Measurements from ENCODE around the gene URGCP. TPM values are rescaled to one million over a fixed set of nuclear protein-coding genes. Genes with fewer than 3 reads are reported as not detected.
"Not testable (repeated sequence)": the region's sequence is repeated elsewhere in the genome, so short reads cannot be mapped to it uniquely, and the experiment has no call there.

Gene URGCP
- total and polyA plus RNA-seq, 3 experiments from 2014 or later = 33.1 to 37.8 (median 34.7) TPM

DNA sequence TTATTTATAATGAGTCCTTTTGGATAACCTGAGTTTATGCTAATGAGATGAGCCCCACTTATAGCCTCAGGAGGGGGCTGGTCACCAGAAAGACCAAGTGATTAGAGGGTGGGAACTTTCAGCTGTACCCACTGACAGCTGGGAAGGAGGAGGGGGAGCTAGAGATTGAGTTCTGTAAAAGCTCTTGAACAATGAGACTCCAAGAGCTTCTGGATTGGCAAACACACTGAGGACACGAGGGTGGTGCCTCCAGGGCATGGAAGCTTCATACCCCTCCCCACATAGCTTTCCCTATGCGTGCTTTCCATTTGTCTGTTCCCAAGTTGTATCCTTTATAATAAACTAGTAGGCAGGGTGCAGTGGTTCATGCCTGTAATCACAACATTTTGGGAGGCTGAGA, 57.3 kb downstream of the URGCP start:
- H3K27me3 Mint-ChIP-seq = peaks cover 6 to 9% of the 10 kb centered on the region in 2 donors
- no peak overlapping the region for H3K4me3 Mint-ChIP-seq

DNA sequence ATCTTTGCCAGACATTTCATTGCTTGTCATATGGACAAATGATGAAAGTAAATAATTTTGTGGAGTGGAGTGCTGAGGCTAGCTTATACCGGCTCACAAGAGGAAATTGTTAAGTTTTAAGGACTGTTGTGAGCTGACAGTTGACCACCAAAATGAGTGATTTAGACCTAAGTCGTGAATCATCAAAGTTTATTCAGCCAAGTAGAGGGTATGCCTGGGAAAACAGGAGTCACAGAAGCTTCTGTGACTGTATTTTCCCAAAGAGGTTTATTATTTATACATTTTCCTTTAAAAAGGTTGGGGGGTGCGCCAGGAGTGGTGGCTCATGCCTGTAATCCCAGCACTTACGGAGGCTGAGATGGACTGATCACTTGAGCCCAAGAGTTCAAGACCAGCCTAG, 58.9 kb downstream of the URGCP start:
- no peaks in the 10 kb centered on the region for H3K9me3 ChIP-seq (ENCODE audit: low read length)
- Mint-ChIP-seq H3K36me3 (no peaks in the 10 kb centered on the region), H3K4me1 (no peaks in the 10 kb centered on the region), H3K27ac (no peak overlapping the region), H3K9me3 (no peaks in the 10 kb centered on the region), H3K27me3 (peaks cover 6 to 10% of the 10 kb centered on the region in 2 donors), H3K4me3 (no peak overlapping the region)
- H3K27ac ChIP-seq (ENCODE audit: low read depth, low read length) = no peak overlapping the region
- no peaks in the 10 kb centered on the region for H3K36me3 ChIP-seq (ENCODE audit: insufficient read depth, low read length)
- no peak overlapping the region for H3K4me3 ChIP-seq (ENCODE audit: low read length)
- ChIA-PET CTCF (interaction anchor here (1.0 to 4.1 kb wide), 2 partner anchors 9 to 265 kb away, joined by 3 to 25 read pairs; partner anchors contain the start of gene STK17A), POLR2A (no interaction called here)
- H3K27me3 ChIP-seq (ENCODE audit: insufficient read depth, low read length, poor library complexity, severe bottlenecking) = no peaks in the 10 kb centered on the region
- no peaks in the 10 kb centered on the region for H3K4me1 ChIP-seq (ENCODE audit: insufficient read depth, low read length)
- DNase-seq = no peak

More for the DNA sequence above, 57.3 kb downstream of the URGCP start:
- H3K4me1 Mint-ChIP-seq = no peaks in the 10 kb centered on the region
- H3K36me3 Mint-ChIP-seq = no peaks in the 10 kb centered on the region
- Histone ChIP-seq H3K36me3 (ENCODE audit: insufficient read depth, low read length) (no peaks in the 10 kb centered on the region), H3K4me1 (ENCODE audit: insufficient read depth, low read length) (no peaks in the 10 kb centered on the region), H3K9me3 (ENCODE audit: low read length) (no peaks in the 10 kb centered on the region), H3K4me3 (ENCODE audit: low read length) (no peak overlapping the region), H3K27me3 (ENCODE audit: insufficient read depth, low read length, poor library complexity, severe bottlenecking) (no peaks in the 10 kb centered on the region), H3K27ac (ENCODE audit: low read depth, low read length) (no peak overlapping the region)
- DNase-seq = no peak
- CTCF ChIA-PET = interaction anchor here (4.1 kb wide), 1 partner anchor 10 kb away, joined by 25 read pairs; no protein-coding TSS in a partner anchor
- POLR2A ChIA-PET = no interaction called here
- H3K27ac Mint-ChIP-seq = no peak overlapping the region
- H3K9me3 Mint-ChIP-seq = no peaks in the 10 kb centered on the region

DNA sequence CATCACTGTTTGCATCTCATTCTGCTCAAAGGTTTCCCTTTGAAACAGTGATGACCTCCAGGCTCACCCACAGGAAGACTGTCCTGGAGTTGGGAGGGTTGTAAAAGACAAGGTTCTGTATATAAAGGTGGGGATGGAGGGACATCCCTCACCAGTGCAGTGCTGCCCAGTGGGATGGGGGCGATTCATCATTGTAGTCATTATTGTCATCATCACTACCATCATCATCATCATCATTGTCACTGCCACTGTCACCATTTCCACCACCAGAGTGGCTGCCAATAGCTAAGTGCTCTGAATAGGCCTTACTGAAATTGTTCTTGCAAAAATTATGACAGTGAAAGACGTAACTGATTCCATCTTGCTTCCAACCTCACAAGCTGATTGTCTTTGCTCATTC, 61.7 kb downstream of the URGCP start:
- CTCF ChIA-PET = interaction anchor here (1.2 kb wide), 1 partner anchor 262 kb away, joined by 4 read pairs; the partner anchor contains the start of gene STK17A
- Mint-ChIP-seq H3K27ac (peak overlapping the region in 1 of 8 donors; percentile 3), H3K27me3 (peaks cover 6 to 9% of the 10 kb centered on the region in 2 donors), H3K4me3 (no peak overlapping the region), H3K9me3 (no peaks in the 10 kb centered on the region), H3K36me3 (no peaks in the 10 kb centered on the region), H3K4me1 (no peaks in the 10 kb centered on the region)
- no peaks in the 10 kb centered on the region for H3K36me3 ChIP-seq (ENCODE audit: insufficient read depth, low read length)
- H3K27ac ChIP-seq (ENCODE audit: low read depth, low read length) = no peak overlapping the region
- H3K27me3 ChIP-seq (ENCODE audit: insufficient read depth, low read length, poor library complexity, severe bottlenecking) = no peaks in the 10 kb centered on the region
- H3K4me1 ChIP-seq (ENCODE audit: insufficient read depth, low read length) = no peaks in the 10 kb centered on the region
- no peaks in the 10 kb centered on the region for H3K9me3 ChIP-seq (ENCODE audit: low read length)
- POLR2A ChIA-PET = no interaction called here
- no peak overlapping the region for H3K4me3 ChIP-seq (ENCODE audit: low read length)
- DNase-seq = no peak

DNA sequence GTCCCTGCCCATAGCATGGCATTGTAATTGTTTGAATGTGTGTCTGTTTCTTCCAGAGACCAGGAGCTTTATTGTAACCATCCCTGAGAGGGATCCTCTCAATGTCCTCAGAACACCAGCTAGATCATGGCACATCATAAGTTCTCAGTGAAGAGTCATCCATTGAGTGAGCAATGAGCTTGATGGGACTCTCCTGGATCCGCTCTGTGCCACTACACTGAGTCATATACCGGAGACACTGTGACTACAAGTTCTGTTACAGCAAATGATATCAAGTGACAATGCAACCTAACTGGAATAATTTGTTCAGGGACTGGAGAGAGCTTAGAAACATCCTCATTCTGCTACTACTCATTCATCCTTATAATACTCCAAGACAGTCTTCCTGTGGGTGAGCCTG, 62.1 kb downstream of the URGCP start:
- Mint-ChIP-seq H3K36me3 (no peaks in the 10 kb centered on the region), H3K9me3 (no peaks in the 10 kb centered on the region), H3K27me3 (peaks cover 6 to 9% of the 10 kb centered on the region in 2 donors), H3K27ac (peak overlapping the region in 1 of 8 donors; percentile 61), H3K4me1 (no peaks in the 10 kb centered on the region), H3K4me3 (no peak overlapping the region)
- H3K27me3 ChIP-seq (ENCODE audit: insufficient read depth, low read length, poor library complexity, severe bottlenecking) = no peaks in the 10 kb centered on the region
- H3K27ac ChIP-seq (ENCODE audit: low read depth, low read length) = no peak overlapping the region
- no peak for DNase-seq
- H3K4me3 ChIP-seq (ENCODE audit: low read length) = no peak overlapping the region
- no peaks in the 10 kb centered on the region for H3K9me3 ChIP-seq (ENCODE audit: low read length)
- ChIA-PET CTCF (interaction anchor here (1.2 kb wide), 1 partner anchor 262 kb away, joined by 4 read pairs; the partner anchor contains the start of gene STK17A), POLR2A (no interaction called here)
- no peaks in the 10 kb centered on the region for H3K36me3 ChIP-seq (ENCODE audit: insufficient read depth, low read length)
- H3K4me1 ChIP-seq (ENCODE audit: insufficient read depth, low read length) = no peaks in the 10 kb centered on the region

DNA sequence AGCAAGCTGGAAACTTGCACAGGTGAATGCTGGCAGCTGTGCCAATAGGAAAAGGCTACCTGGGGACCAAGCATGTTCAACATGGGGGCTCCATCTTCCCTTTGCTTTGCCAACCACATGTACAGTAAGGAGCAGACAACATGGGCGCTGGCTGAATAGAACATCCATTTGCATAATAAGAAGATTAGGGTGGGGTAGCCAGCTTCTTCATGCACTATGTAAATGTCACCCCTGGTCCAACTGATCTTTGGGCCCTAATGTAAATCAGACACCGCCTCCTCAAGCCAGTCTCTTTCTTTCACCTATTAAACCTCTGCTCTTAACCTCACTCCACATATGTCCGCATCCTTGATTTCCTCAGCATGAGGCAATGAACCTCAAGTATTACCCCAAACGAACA, 63.1 kb downstream of the URGCP start:
- no peak overlapping the region for H3K27ac Mint-ChIP-seq
- Histone ChIP-seq H3K27ac (ENCODE audit: low read depth, low read length) (no peak overlapping the region), H3K4me3 (ENCODE audit: low read length) (no peak overlapping the region), H3K9me3 (ENCODE audit: low read length) (no peaks in the 10 kb centered on the region), H3K4me1 (ENCODE audit: insufficient read depth, low read length) (peaks cover 4% of the 10 kb centered on the region), H3K27me3 (ENCODE audit: insufficient read depth, low read length, poor library complexity, severe bottlenecking) (no peaks in the 10 kb centered on the region), H3K36me3 (ENCODE audit: insufficient read depth, low read length) (no peaks in the 10 kb centered on the region)
- no peaks in the 10 kb centered on the region for H3K9me3 Mint-ChIP-seq
- POLR2A ChIA-PET = no interaction called here
- CTCF ChIA-PET = interaction anchor here (2.1 kb wide), 1 partner anchor 261 kb away, joined by 6 read pairs; the partner anchor contains the start of gene STK17A
- H3K27me3 Mint-ChIP-seq = peaks cover 6 to 9% of the 10 kb centered on the region in 2 donors
- H3K4me3 Mint-ChIP-seq = no peak overlapping the region
- DNase-seq = no peak
- no peaks in the 10 kb centered on the region for H3K36me3 Mint-ChIP-seq
- peaks cover 4 to 9% (median 7%) of the 10 kb centered on the region in 3 donors for H3K4me1 Mint-ChIP-seq

DNA sequence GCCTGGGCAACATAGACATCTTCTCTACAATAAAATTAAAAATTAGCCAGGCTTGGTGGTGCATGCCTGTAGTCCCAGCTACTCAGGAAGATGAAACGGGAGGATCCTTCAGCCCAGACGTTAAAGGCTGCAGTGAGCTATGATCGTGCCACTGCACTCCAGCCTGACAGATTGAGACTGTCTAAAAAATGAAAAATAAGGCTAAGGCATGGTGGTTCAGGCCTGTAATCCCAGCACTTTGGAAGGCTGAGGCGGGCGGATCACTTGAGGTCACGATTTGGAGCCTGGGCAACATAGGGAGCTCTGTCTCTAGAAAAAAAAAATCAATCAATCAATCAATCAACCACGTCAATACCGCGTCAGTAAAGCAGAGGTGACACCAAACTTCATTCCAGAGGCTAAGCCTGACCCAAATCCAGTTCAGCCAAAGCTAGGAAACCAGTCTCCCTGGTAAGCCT, 68.2 kb downstream of the URGCP start:
- H3K27ac Mint-ChIP-seq = peak overlapping the region in 6 of 8 donors; percentile 41 to 85 (median 58)
- no peaks in the 10 kb centered on the region for H3K9me3 Mint-ChIP-seq
- CTCF ChIA-PET = interaction anchor here (0.7 to 4.8 kb wide), 24 partner anchors 9 to 1898 kb away, joined by 3 to 62 read pairs (median 6); partner anchors contain the start of genes COA1, MRPL32, PSMA2 and STK17A
- H3K4me1 Mint-ChIP-seq = peaks cover 19 to 32% (median 23%) of the 10 kb centered on the region in 3 donors
- POLR2A ChIA-PET = interaction anchor here (2.0 kb wide), 1 partner anchor 256 kb away, joined by 4 read pairs; the partner anchor contains the start of gene STK17A
- H3K4me3 Mint-ChIP-seq = peak overlapping the region in 2 of 7 donors; percentile 80 to 90
- H3K36me3 Mint-ChIP-seq = no peaks in the 10 kb centered on the region
- Histone ChIP-seq H3K36me3 (ENCODE audit: insufficient read depth, low read length) (no peaks in the 10 kb centered on the region), H3K4me1 (ENCODE audit: insufficient read depth, low read length) (peaks cover 16% of the 10 kb centered on the region), H3K27ac (ENCODE audit: low read depth, low read length) (no peak overlapping the region), H3K4me3 (ENCODE audit: low read length) (peak overlapping the region; percentile 40), H3K9me3 (ENCODE audit: low read length) (no peaks in the 10 kb centered on the region), H3K27me3 (ENCODE audit: insufficient read depth, low read length, poor library complexity, severe bottlenecking) (no peaks in the 10 kb centered on the region)
- H3K27me3 Mint-ChIP-seq = peaks cover 0 to 3% of the 10 kb centered on the region in 2 donors
- DNase-seq = no peak

DNA sequence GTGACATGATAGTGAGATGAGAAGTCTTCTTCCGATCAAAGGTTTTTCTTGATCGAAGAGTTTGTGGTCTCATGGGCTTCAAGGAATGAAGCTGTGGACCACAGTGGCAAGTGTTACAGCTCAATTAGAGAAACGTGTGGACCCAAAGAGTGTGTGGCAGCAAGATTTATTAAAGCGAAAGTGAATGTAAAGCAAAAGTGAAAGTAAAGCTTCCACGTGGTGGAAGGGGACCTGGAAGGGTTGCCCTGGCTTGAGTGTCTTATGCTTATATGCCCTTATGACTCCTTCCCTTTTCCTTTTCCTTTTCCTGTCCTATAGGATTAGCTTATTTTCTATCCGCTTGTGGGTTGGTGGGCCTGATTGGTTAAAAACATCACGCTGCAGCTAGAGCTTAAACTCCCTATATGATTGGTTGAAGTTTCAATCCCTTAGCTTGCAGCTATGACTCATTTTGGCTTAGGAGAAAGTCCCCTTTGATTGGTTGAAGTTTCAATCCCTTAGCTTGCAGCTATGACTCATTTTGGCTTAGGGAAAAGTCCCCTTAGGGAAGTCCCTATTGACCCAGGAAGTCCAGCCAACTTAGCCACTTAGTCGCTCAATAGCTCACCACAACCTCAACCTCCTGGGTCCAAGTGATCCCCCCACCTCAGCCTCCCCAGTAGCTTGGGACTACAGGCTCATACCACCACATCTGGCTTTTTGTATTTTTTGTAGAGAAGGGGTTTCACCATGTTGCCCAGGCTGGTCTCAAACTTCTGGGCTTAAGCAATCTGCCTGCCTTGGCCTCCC, 71.7 kb downstream of the URGCP start:
- H3K4me1 ChIP-seq (ENCODE audit: insufficient read depth, low read length) = peaks cover 16% of the 10 kb centered on the region
- H3K27me3 ChIP-seq (ENCODE audit: insufficient read depth, low read length, poor library complexity, severe bottlenecking) = no peaks in the 10 kb centered on the region
- peak overlapping the region; percentile 51 for H3K4me3 ChIP-seq (ENCODE audit: low read length)
- POLR2A ChIA-PET = interaction anchor here (2.5 kb wide), 1 partner anchor 252 kb away, joined by 8 read pairs; the partner anchor contains the start of gene STK17A
- no peaks in the 10 kb centered on the region for H3K36me3 ChIP-seq (ENCODE audit: insufficient read depth, low read length)
- peak overlapping the region; percentile 93 to 99 (median 98) for H3K27ac Mint-ChIP-seq
- H3K9me3 Mint-ChIP-seq = peaks cover 0 to 4% (median 0%) of the 10 kb centered on the region in 5 donors
- H3K9me3 ChIP-seq (ENCODE audit: low read length) = no peaks in the 10 kb centered on the region
- H3K4me3 Mint-ChIP-seq = peak overlapping the region; percentile 86 to 94 (median 90)
- H3K4me1 Mint-ChIP-seq = peaks cover 19 to 32% (median 23%) of the 10 kb centered on the region in 3 donors
- DNase-seq = peak; percentile 7 to 62 (median 42)
- H3K27ac ChIP-seq (ENCODE audit: low read depth, low read length) = peak overlapping the region; percentile 29
- CTCF ChIA-PET = interaction anchor here (0.7 to 3.5 kb wide), 5 partner anchors 21 to 1894 kb away, joined by 3 to 30 read pairs (median 4); partner anchors contain the start of genes COA1 and STK17A
- H3K36me3 Mint-ChIP-seq = no peaks in the 10 kb centered on the region
- peaks cover 0 to 3% of the 10 kb centered on the region in 2 donors for H3K27me3 Mint-ChIP-seq

DNA sequence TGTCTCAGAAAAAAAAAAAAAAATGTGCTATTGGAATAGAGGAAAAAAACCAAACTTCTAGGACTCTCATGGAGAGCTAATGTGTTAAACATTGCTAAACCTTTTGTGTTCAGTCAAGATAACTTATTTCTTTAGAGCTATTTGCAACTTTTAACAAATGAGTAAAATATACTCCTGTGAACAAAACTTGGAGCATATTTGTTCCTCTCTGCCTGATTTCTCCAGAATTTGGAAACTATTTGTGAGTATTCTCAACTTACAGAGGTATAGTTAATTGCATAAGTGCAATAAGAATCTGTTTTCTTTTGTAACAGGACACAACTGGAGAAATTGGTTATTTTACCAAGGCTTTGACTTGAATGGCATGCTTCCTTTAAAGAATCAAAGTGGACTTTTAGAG, 75.5 kb downstream of the URGCP start:
- Mint-ChIP-seq H3K27me3 (peaks cover 18 to 23% of the 10 kb centered on the region in 2 donors), H3K4me3 (peak overlapping the region in 1 of 7 donors; percentile 23), H3K4me1 (peaks cover 15 to 18% (median 16%) of the 10 kb centered on the region in 3 donors)
- H3K27me3 ChIP-seq (ENCODE audit: insufficient read depth, low read length, poor library complexity, severe bottlenecking); H3K9me3 ChIP-seq (ENCODE audit: low read length); H3K9me3 Mint-ChIP-seq; CTCF ChIA-PET; H3K4me3 ChIP-seq (ENCODE audit: low read length); H3K36me3 ChIP-seq (ENCODE audit: insufficient read depth, low read length); DNase-seq; H3K36me3 Mint-ChIP-seq; H3K27ac Mint-ChIP-seq; H3K27ac ChIP-seq (ENCODE audit: low read depth, low read length): not testable (repeated sequence)
- peaks cover 12% of the 10 kb centered on the region for H3K4me1 ChIP-seq (ENCODE audit: insufficient read depth, low read length)
- POLR2A ChIA-PET = interaction anchor here (0.6 kb wide), 1 partner anchor 38 kb away, joined by 4 read pairs; no protein-coding TSS in a partner anchor
